GM20431 (cell line): ENCODE results near the gene GMPPA.

Experiments used
- in situ Hi-C: fragments of 300-500 bp; cut with MseI, MboI; formaldehyde crosslinking; loops from one replicate; pipeline ENCODE4 v1.15.0; 2020; ENCODE audit warnings: low sequenced_read_pairs; ENCODE audit not compliant: unreplicated experiment

GMPPA gene

GRCh38 chr2:219483451-219484342, 15.0 kb upstream of the GMPPA start:
- in situ Hi-C loops = no loop called here

GRCh38 chr2:219484343-219485200, 14.1 kb upstream of the GMPPA start:
- in situ Hi-C loops = no loop called here

GRCh38 chr2:219485201-219485580, 13.5 kb upstream of the GMPPA start:
- in situ Hi-C loops = no loop called here

GRCh38 chr2:219486380-219486959, 12.2 kb upstream of the GMPPA start:
- in situ Hi-C loops = no loop called here

GRCh38 chr2:219488149-219488843, 10.4 kb upstream of the GMPPA start:
- in situ Hi-C loops = no loop called here

- in situ Hi-C loops = no loop called here
Measured at GRCh38 chr2:219488844-219489194, 9.9 kb upstream of the GMPPA start.

- in situ Hi-C loops = no loop called here
Measured at GRCh38 chr2:219489315-219489714, 9.4 kb upstream of the GMPPA start.

GRCh38 chr2:219490186-219490585, 8.5 kb upstream of the GMPPA start:
- in situ Hi-C loops = no loop called here

GRCh38 chr2:219490600-219491130, 8.0 kb upstream of the GMPPA start:
- in situ Hi-C loops = no loop called here

- in situ Hi-C loops = no loop called here
Measured at GRCh38 chr2:219491278-219491963, 7.3 kb upstream of the GMPPA start.

GRCh38 chr2:219492575-219492974, 6.1 kb upstream of the GMPPA start:
- in situ Hi-C loops = no loop called here

- in situ Hi-C loops = no loop called here
Measured at GRCh38 chr2:219493086-219493485, 5.6 kb upstream of the GMPPA start.

- in situ Hi-C loops = no loop called here
Measured at GRCh38 chr2:219494952-219495530, 3.6 kb upstream of the GMPPA start.

- in situ Hi-C loops = no loop called here
Measured at GRCh38 chr2:219495531-219496122, 3.1 kb upstream of the GMPPA start.

GRCh38 chr2:219496247-219496824, 2.4 kb upstream of the GMPPA start:
- in situ Hi-C loops = no loop called here

- in situ Hi-C loops = no loop called here
Measured at GRCh38 chr2:219496825-219497494, 1.7 kb upstream of the GMPPA start.

- in situ Hi-C loops = no loop called here
Measured at GRCh38 chr2:219497495-219498279, 1.0 kb upstream of the GMPPA start.
